ENCODE data around the gene ATL2. TPM values are rescaled to one million over a fixed set of nuclear protein-coding genes. Genes with fewer than 3 reads are reported as not detected.
"Not testable (repeated sequence)": the region's sequence is repeated elsewhere in the genome, so short reads cannot be mapped to it uniquely, and the experiment has no call there.

ATL2 gene
- total and polyA plus RNA-seq, 4 donors: 36.4 to 127 (median 83.4) TPM

- WGBS (ENCODE audit: insufficient coverage): 86% methylated on average over 8 of the region's 11 CpGs
- DNase-seq (ENCODE audit: low read depth in 4 of 6, low spot score in 6 of 6): no peak
- H3K4me1 ChIP-seq (ENCODE audit: control insufficient read depth, insufficient read depth, low read length): peaks cover 6% of the 10 kb centered on the region
- H3K27ac ChIP-seq (ENCODE audit: low read depth, low read length): peak overlapping the region; percentile 22
- no peaks in the 10 kb centered on the region for H3K9me3 ChIP-seq (ENCODE audit: control insufficient read depth, insufficient read depth, low read length)
- no peaks in the 10 kb centered on the region for H3K36me3 ChIP-seq (ENCODE audit: control insufficient read depth, insufficient read depth, low read length)
- no peaks in the 10 kb centered on the region for H3K27me3 ChIP-seq (ENCODE audit: control insufficient read depth, insufficient read depth, low read length)
- H3K4me3 ChIP-seq (ENCODE audit: low read depth, low read length): no peak overlapping the region
These were observed 116.6 kb downstream of the ATL2 start for GRCh38 chr2:38260469-38260868.

GRCh38 chr2:38259311-38259710, 117.8 kb downstream of the ATL2 start:
- 80% methylated on average over 1 of the region's 2 CpGs for WGBS (ENCODE audit: insufficient coverage)
- no peak overlapping the region for H3K4me3 ChIP-seq (ENCODE audit: low read depth, low read length)
- no peaks in the 10 kb centered on the region for H3K9me3 ChIP-seq (ENCODE audit: control insufficient read depth, insufficient read depth, low read length)
- no peaks in the 10 kb centered on the region for H3K36me3 ChIP-seq (ENCODE audit: control insufficient read depth, insufficient read depth, low read length)
- H3K27me3 ChIP-seq (ENCODE audit: control insufficient read depth, insufficient read depth, low read length): no peaks in the 10 kb centered on the region
- DNase-seq (ENCODE audit: low read depth in 4 of 6, low spot score in 6 of 6): no peak
- H3K4me1 ChIP-seq (ENCODE audit: control insufficient read depth, insufficient read depth, low read length): peaks cover 6% of the 10 kb centered on the region
- H3K27ac ChIP-seq (ENCODE audit: low read depth, low read length): no peak overlapping the region

DNA sequence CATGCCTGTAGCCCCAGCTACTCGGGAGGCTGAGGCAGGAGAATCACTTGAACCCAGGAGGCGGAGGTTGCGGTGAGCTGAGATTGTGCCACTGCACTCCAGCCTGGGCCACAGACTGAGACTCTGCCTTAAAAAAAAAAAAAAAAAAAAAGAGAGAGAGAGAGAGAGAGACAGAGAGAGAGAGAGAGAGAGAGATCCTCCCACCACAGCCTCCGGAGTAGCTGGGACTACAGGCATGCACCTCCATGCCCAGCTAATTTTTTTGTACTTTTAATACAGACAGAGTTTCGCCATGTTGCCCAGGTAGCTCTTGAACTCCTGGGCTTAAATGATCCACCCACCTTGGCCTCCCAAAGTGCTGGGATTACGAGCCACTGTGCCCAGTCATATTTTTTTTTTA, 119.4 kb downstream of the ATL2 start:
- H3K9me3 ChIP-seq (ENCODE audit: control insufficient read depth, insufficient read depth, low read length); DNase-seq (ENCODE audit: low read depth in 4 of 6, low spot score in 6 of 6); H3K36me3 ChIP-seq (ENCODE audit: control insufficient read depth, insufficient read depth, low read length); H3K4me3 ChIP-seq (ENCODE audit: low read depth, low read length); H3K4me1 ChIP-seq (ENCODE audit: control insufficient read depth, insufficient read depth, low read length); H3K27me3 ChIP-seq (ENCODE audit: control insufficient read depth, insufficient read depth, low read length); H3K27ac ChIP-seq (ENCODE audit: low read depth, low read length): not testable (repeated sequence)
- WGBS (ENCODE audit: insufficient coverage): no CpG with 5 or more reads among the region's 6 CpGs

DNA sequence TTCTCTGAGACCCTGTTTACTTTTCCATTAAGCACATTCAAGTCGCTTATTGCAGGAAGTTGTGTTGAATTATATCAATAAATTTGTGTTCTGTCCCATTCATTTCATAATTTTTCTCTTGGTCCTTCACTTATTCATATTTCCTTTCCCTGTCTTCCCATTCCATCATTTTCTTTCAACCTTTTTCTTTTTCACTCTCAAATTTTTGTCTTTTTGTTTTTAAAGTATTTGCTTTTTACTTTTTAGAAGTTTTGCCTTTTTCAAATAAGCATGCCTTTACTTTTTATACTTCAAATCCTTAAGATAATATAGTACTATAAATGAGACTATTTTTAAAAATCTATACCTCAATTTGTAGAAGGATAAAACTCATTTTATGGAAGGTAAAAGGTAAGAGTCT, 120.5 kb downstream of the ATL2 start:
- no CpG with 5 or more reads among the region's 1 CpG for WGBS (ENCODE audit: insufficient coverage)
- Histone ChIP-seq H3K9me3 (ENCODE audit: control insufficient read depth, insufficient read depth, low read length) (no peaks in the 10 kb centered on the region), H3K27me3 (ENCODE audit: control insufficient read depth, insufficient read depth, low read length) (no peaks in the 10 kb centered on the region), H3K36me3 (ENCODE audit: control insufficient read depth, insufficient read depth, low read length) (no peaks in the 10 kb centered on the region), H3K4me1 (ENCODE audit: control insufficient read depth, insufficient read depth, low read length) (no peaks in the 10 kb centered on the region), H3K4me3 (ENCODE audit: low read depth, low read length) (no peak overlapping the region), H3K27ac (ENCODE audit: low read depth, low read length) (no peak overlapping the region)
- DNase-seq (ENCODE audit: low read depth in 4 of 6, low spot score in 6 of 6): no peak

DNA sequence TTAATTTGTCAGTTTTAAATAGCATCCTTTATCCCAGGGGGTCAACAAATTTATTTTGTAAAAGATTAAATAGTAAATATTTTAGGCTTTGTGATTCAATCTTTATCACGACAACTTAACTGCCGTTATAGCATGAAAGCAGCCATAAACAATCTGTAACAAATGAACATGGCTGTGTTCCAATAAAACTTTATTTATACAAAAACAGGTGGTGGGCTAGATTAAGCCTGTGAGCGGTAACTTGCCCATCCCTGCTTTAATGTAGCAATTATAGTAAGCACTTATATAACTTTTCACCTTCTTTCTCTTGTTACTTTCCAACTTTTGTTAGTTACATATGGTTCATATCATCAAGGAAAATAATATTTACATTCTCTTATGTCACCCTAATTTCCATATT, 121.9 kb downstream of the ATL2 start:
- no peak overlapping the region for H3K27ac ChIP-seq (ENCODE audit: low read depth, low read length)
- H3K9me3 ChIP-seq (ENCODE audit: control insufficient read depth, insufficient read depth, low read length): no peaks in the 10 kb centered on the region
- DNase-seq (ENCODE audit: low read depth in 4 of 6, low spot score in 6 of 6): no peak
- no peaks in the 10 kb centered on the region for H3K4me1 ChIP-seq (ENCODE audit: control insufficient read depth, insufficient read depth, low read length)
- no CpG with 5 or more reads among the region's 3 CpGs for WGBS (ENCODE audit: insufficient coverage)
- no peaks in the 10 kb centered on the region for H3K27me3 ChIP-seq (ENCODE audit: control insufficient read depth, insufficient read depth, low read length)
- H3K36me3 ChIP-seq (ENCODE audit: control insufficient read depth, insufficient read depth, low read length): no peaks in the 10 kb centered on the region
- no peak overlapping the region for H3K4me3 ChIP-seq (ENCODE audit: low read depth, low read length)

GRCh38 chr2:38254796-38255195, 122.3 kb downstream of the ATL2 start:
- Histone ChIP-seq H3K36me3 (ENCODE audit: control insufficient read depth, insufficient read depth, low read length) (no peaks in the 10 kb centered on the region), H3K4me3 (ENCODE audit: low read depth, low read length) (no peak overlapping the region), H3K27me3 (ENCODE audit: control insufficient read depth, insufficient read depth, low read length) (no peaks in the 10 kb centered on the region), H3K27ac (ENCODE audit: low read depth, low read length) (no peak overlapping the region), H3K4me1 (ENCODE audit: control insufficient read depth, insufficient read depth, low read length) (no peaks in the 10 kb centered on the region), H3K9me3 (ENCODE audit: control insufficient read depth, insufficient read depth, low read length) (no peaks in the 10 kb centered on the region)
- DNase-seq (ENCODE audit: low read depth in 4 of 6, low spot score in 6 of 6): no peak
- no CpG with 5 or more reads among the region's 5 CpGs for WGBS (ENCODE audit: insufficient coverage)

DNA sequence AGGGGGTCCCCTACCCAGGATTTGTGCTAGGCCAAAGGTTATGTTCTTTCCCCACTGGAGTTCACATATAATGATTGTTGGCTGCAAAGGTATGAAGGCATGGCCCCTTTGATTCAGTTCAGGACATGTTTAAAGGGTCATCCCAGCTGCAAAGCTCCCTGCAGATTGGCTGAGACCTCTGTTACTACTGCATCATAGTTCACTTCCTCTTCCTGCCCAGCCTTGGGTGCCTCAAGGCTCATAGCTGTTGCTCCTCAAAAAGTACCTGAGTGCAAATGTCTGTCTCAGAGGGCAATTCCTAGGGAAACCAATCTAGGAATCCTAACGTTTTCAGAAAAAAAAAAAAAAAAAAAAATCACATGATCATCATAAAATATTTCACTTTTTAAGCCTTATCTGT, 125.1 kb downstream of the ATL2 start:
- Histone ChIP-seq H3K9me3 (ENCODE audit: control insufficient read depth, insufficient read depth, low read length) (no peaks in the 10 kb centered on the region), H3K27ac (ENCODE audit: low read depth, low read length) (no peak overlapping the region), H3K27me3 (ENCODE audit: control insufficient read depth, insufficient read depth, low read length) (no peaks in the 10 kb centered on the region), H3K4me3 (ENCODE audit: low read depth, low read length) (no peak overlapping the region), H3K4me1 (ENCODE audit: control insufficient read depth, insufficient read depth, low read length) (no peaks in the 10 kb centered on the region), H3K36me3 (ENCODE audit: control insufficient read depth, insufficient read depth, low read length) (no peaks in the 10 kb centered on the region)
- no CpG with 5 or more reads among the region's 1 CpG for WGBS (ENCODE audit: insufficient coverage)
- no peak for DNase-seq (ENCODE audit: low read depth in 4 of 6, low spot score in 6 of 6)

DNA sequence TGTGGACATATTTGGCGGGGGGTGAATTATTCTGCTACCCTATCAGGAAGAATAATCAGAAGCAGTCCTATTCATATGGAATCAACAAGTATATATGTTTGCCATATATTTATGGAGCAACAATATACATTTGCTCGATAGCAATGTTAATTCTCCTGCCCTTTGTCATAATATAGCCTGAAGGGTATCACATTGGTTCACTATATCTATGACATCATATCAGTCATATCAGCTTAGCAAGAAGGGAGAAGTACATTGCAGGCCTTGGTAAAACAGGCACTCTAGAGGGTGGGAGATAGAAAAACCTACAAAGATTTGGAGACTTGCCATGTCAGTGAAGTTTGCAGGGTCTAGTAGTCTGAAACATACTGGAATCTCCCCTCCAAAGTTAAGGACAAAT, 128.4 kb downstream of the ATL2 start:
- Histone ChIP-seq H3K27me3 (ENCODE audit: control insufficient read depth, insufficient read depth, low read length) (no peaks in the 10 kb centered on the region), H3K36me3 (ENCODE audit: control insufficient read depth, insufficient read depth, low read length) (no peaks in the 10 kb centered on the region), H3K9me3 (ENCODE audit: control insufficient read depth, insufficient read depth, low read length) (no peaks in the 10 kb centered on the region), H3K4me1 (ENCODE audit: control insufficient read depth, insufficient read depth, low read length) (no peaks in the 10 kb centered on the region), H3K27ac (ENCODE audit: low read depth, low read length) (no peak overlapping the region), H3K4me3 (ENCODE audit: low read depth, low read length) (no peak overlapping the region)
- WGBS (ENCODE audit: insufficient coverage): no CpG with 5 or more reads among the region's 2 CpGs
- no peak for DNase-seq (ENCODE audit: low read depth in 4 of 6, low spot score in 6 of 6)

GRCh38 chr2:38248255-38248654, 128.8 kb downstream of the ATL2 start:
- WGBS (ENCODE audit: insufficient coverage): no CpG with 5 or more reads among the region's 4 CpGs
- H3K9me3 ChIP-seq (ENCODE audit: control insufficient read depth, insufficient read depth, low read length): no peaks in the 10 kb centered on the region
- DNase-seq (ENCODE audit: low read depth in 4 of 6, low spot score in 6 of 6): peak in 1 of 6 donors; percentile 52
- no peaks in the 10 kb centered on the region for H3K36me3 ChIP-seq (ENCODE audit: control insufficient read depth, insufficient read depth, low read length)
- no peak overlapping the region for H3K4me3 ChIP-seq (ENCODE audit: low read depth, low read length)
- no peaks in the 10 kb centered on the region for H3K27me3 ChIP-seq (ENCODE audit: control insufficient read depth, insufficient read depth, low read length)
- no peaks in the 10 kb centered on the region for H3K4me1 ChIP-seq (ENCODE audit: control insufficient read depth, insufficient read depth, low read length)
- H3K27ac ChIP-seq (ENCODE audit: low read depth, low read length): peak overlapping the region; percentile 25

DNA sequence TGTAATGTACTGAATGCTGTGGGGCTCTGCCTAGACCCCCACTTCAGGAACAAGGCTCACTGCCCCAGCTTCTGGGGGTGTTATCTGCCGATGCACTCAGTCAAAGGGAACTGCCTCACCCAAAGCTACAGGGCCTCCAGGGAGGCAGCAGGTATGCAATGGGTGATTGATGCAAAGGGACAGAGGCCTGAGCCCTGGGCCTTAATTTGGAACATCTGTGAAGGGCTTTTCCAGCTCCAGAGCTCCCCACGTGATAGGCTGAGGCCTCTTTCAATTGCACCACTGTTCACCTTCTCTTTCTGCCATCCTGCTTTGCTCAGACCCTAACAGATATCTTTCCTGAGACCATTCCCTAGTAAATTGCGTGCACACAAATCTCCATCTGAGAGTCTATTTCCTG, 131.0 kb downstream of the ATL2 start:
- Histone ChIP-seq H3K27ac (ENCODE audit: low read depth, low read length) (no peak overlapping the region), H3K4me3 (ENCODE audit: low read depth, low read length) (no peak overlapping the region), H3K36me3 (ENCODE audit: control insufficient read depth, insufficient read depth, low read length) (no peaks in the 10 kb centered on the region), H3K4me1 (ENCODE audit: control insufficient read depth, insufficient read depth, low read length) (no peaks in the 10 kb centered on the region), H3K9me3 (ENCODE audit: control insufficient read depth, insufficient read depth, low read length) (no peaks in the 10 kb centered on the region), H3K27me3 (ENCODE audit: control insufficient read depth, insufficient read depth, low read length) (no peaks in the 10 kb centered on the region)
- 66% methylated on average over 2 of the region's 3 CpGs for WGBS (ENCODE audit: insufficient coverage)
- DNase-seq (ENCODE audit: low read depth in 4 of 6, low spot score in 6 of 6): no peak
